MM.1S (cell line): ENCODE results near the gene APBA1.

Experiments
- DNase-seq: peaks from one replicate; pipeline ENCODE4 v3.0.0-alpha.2; 2015
- H2AFZ ChIP-seq: fragments of 300-600 bp; sonication (generic); 2 replicates; pipeline ENCODE4 v1.6.0; 2016; ENCODE audit warnings: antibody characterized with exemption, low read length
- H3F3A ChIP-seq: fragments of 300-600 bp; sonication (generic); 2 replicates; pipeline ENCODE4 v1.6.1; 2016; ENCODE audit warnings: mild to moderate bottlenecking, antibody characterized with exemption, low read length, moderate library complexity, mixed read lengths; ENCODE audit not compliant: insufficient read depth
- H3K27ac ChIP-seq: fragments of 300-600 bp; sonication (generic); 2 replicates; pipeline ENCODE4 v1.5.1; 2016; ENCODE audit warnings: mild to moderate bottlenecking, low read length
- H3K27me3 ChIP-seq: fragments of 300-600 bp; sonication (generic); replicated peaks from 2 replicates; pipeline ENCODE4 v1.6.0; 2016; ENCODE audit warnings: low read length; ENCODE audit not compliant: insufficient read depth
- H3K36me3 ChIP-seq: fragments of 300-600 bp; sonication (generic); replicated peaks from 2 replicates; pipeline ENCODE4 v1.6.1; 2016; ENCODE audit warnings: mild to moderate bottlenecking, low read length, mixed read lengths; ENCODE audit not compliant: insufficient read depth
- H3K4me1 ChIP-seq: fragments of 300-600 bp; sonication (generic); 2 replicates; pipeline ENCODE4 v1.6.1; 2016; ENCODE audit warnings: low read length, mixed read lengths
- H3K4me2 ChIP-seq: fragments of 300-600 bp; sonication (generic); 2 replicates; pipeline ENCODE4 v1.6.0; 2016; ENCODE audit warnings: low read depth, low read length
- H3K4me3 ChIP-seq: fragments of 300-600 bp; sonication (generic); 2 replicates; pipeline ENCODE4 v1.5.1; 2016; ENCODE audit warnings: low read length, mixed read lengths
- H3K79me2 ChIP-seq: fragments of 300-600 bp; sonication (generic); 2 replicates; pipeline ENCODE4 v1.6.1; 2016; ENCODE audit warnings: mixed run types, low read length, mixed read lengths
- H3K9ac ChIP-seq: fragments of 300-600 bp; sonication (generic); 2 replicates; pipeline ENCODE4 v1.6.1; 2016; ENCODE audit warnings: low read length, mixed read lengths
- H3K9me2 ChIP-seq: fragments of 300-600 bp; sonication (generic); replicated peaks from 2 replicates; pipeline ENCODE4 v1.6.1; 2016; ENCODE audit warnings: mild to moderate bottlenecking, low read length, mixed read lengths; ENCODE audit not compliant: insufficient read depth
- H3K9me3 ChIP-seq: fragments of 300-600 bp; sonication (generic); replicated peaks from 2 replicates; pipeline ENCODE4 v1.6.1; 2016; ENCODE audit warnings: mild to moderate bottlenecking, low read length, mixed read lengths; ENCODE audit not compliant: insufficient read depth
- H4K20me1 ChIP-seq: fragments of 300-600 bp; sonication (generic); 2 replicates; pipeline ENCODE4 v1.6.1; 2016; ENCODE audit warnings: mild to moderate bottlenecking, low read length, moderate library complexity, mixed read lengths; ENCODE audit not compliant: insufficient read depth
- EZH2 ChIP-seq: fragments of 300-600 bp; sonication (generic); optimal IDR thresholded peaks from 2 replicates; pipeline ENCODE3; 2017; ENCODE audit warnings: low read depth, mild to moderate bottlenecking, antibody characterized with exemption, low read length, mixed read lengths
- EZH2phosphoT487 ChIP-seq: fragments of 300-600 bp; sonication (generic); IDR thresholded peaks from 2 replicates; pipeline ENCODE4 v1.6.1; 2018; ENCODE audit warnings: antibody characterized with exemption, low read length
- TF ChIP-seq, protein P1 (sequence below): fragments of 300-600 bp; sonication (generic); IDR thresholded peaks from 2 replicates; pipeline ENCODE4 v1.5.1; 2016; ENCODE audit warnings: antibody characterized with exemption, low read length, mixed read lengths

Gene APBA1

GRCh38 chr9:69535911-69536310 is 136.3 kb downstream of the APBA1 start:
- TF ChIP-seq EZH2phosphoT487 (no peak), EZH2 (no peak)
- TF ChIP-seq, protein P1, sequence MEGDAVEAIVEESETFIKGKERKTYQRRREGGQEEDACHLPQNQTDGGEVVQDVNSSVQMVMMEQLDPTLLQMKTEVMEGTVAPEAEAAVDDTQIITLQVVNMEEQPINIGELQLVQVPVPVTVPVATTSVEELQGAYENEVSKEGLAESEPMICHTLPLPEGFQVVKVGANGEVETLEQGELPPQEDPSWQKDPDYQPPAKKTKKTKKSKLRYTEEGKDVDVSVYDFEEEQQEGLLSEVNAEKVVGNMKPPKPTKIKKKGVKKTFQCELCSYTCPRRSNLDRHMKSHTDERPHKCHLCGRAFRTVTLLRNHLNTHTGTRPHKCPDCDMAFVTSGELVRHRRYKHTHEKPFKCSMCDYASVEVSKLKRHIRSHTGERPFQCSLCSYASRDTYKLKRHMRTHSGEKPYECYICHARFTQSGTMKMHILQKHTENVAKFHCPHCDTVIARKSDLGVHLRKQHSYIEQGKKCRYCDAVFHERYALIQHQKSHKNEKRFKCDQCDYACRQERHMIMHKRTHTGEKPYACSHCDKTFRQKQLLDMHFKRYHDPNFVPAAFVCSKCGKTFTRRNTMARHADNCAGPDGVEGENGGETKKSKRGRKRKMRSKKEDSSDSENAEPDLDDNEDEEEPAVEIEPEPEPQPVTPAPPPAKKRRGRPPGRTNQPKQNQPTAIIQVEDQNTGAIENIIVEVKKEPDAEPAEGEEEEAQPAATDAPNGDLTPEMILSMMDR = no peak
- Histone ChIP-seq H3K4me3 (no peak overlapping the region), H3K4me2 (no peak overlapping the region), H3K79me2 (no peaks in the 10 kb centered on the region), H3K27ac (no peak overlapping the region), H3K4me1 (no peaks in the 10 kb centered on the region), H3K9ac (no peak overlapping the region), H3K27me3 (no peaks in the 10 kb centered on the region), H3K36me3 (no peaks in the 10 kb centered on the region), H3K9me2 (no peaks in the 10 kb centered on the region), H3K9me3 (no peaks in the 10 kb centered on the region), H2AFZ (no peak overlapping the region), H3F3A (no peaks in the 10 kb centered on the region), H4K20me1 (no peaks in the 10 kb centered on the region)
- DNase-seq = no peak

- no peaks in the 10 kb centered on the region for H3K4me1 ChIP-seq
- H3K4me2 ChIP-seq = no peak overlapping the region
- no peaks in the 10 kb centered on the region for H3K27me3 ChIP-seq
- TF ChIP-seq, protein P1 = no peak
- no peak for TF ChIP-seq EZH2phosphoT487
- TF ChIP-seq EZH2 = no peak
- no peaks in the 10 kb centered on the region for H3K79me2 ChIP-seq
- H3K9ac ChIP-seq = no peak overlapping the region
- no peaks in the 10 kb centered on the region for H3K9me3 ChIP-seq
- DNase-seq = no peak
- H3K36me3 ChIP-seq = no peaks in the 10 kb centered on the region
- no peaks in the 10 kb centered on the region for H3K9me2 ChIP-seq
- H2AFZ ChIP-seq = no peak overlapping the region
- no peaks in the 10 kb centered on the region for H3F3A ChIP-seq
- no peak overlapping the region for H3K4me3 ChIP-seq
- H4K20me1 ChIP-seq = no peaks in the 10 kb centered on the region
- no peak overlapping the region for H3K27ac ChIP-seq
Observed at GRCh38 chr9:69535286-69535832, 136.8 kb downstream of the APBA1 start.

GRCh38 chr9:69532396-69532795 is 139.8 kb downstream of the APBA1 start:
- Histone ChIP-seq H3K27me3 (no peaks in the 10 kb centered on the region), H3K4me1 (no peaks in the 10 kb centered on the region), H3K36me3 (no peaks in the 10 kb centered on the region), H3K4me2 (no peak overlapping the region), H3K9me3 (no peaks in the 10 kb centered on the region), H3K9ac (no peak overlapping the region), H3K9me2 (no peaks in the 10 kb centered on the region), H3K79me2 (no peaks in the 10 kb centered on the region), H3F3A (no peaks in the 10 kb centered on the region), H3K27ac (no peak overlapping the region), H2AFZ (no peak overlapping the region), H3K4me3 (no peak overlapping the region), H4K20me1 (no peaks in the 10 kb centered on the region)
- TF ChIP-seq EZH2phosphoT487 (no peak), EZH2 (no peak)
- TF ChIP-seq, protein P1 = no peak
- no peak for DNase-seq
